GM21390 (cell line): ENCODE measurements around the gene CXADR.

Experiments used
- ATAC-seq: cut with Tn5 transposase; IDR thresholded peaks from one replicate; pipeline ENCODE4 v1.9.1; 2021; ENCODE audit not compliant: unreplicated experiment

CXADR gene

GRCh38 chr21:17539323-17539722, 26.5 kb downstream of the CXADR start:
- no peak for ATAC-seq

- ATAC-seq = no peak
These were observed 27.0 kb downstream of the CXADR start for GRCh38 chr21:17539743-17540341.

- ATAC-seq = no peak
These were observed 27.7 kb downstream of the CXADR start for GRCh38 chr21:17540530-17540929.

- no peak for ATAC-seq
These were observed 29.6 kb downstream of the CXADR start for GRCh38 chr21:17542371-17543011.

GRCh38 chr21:17545007-17545406, 32.2 kb downstream of the CXADR start:
- ATAC-seq = no peak

- ATAC-seq = no peak
These were observed 35.4 kb downstream of the CXADR start for GRCh38 chr21:17548262-17548661.

GRCh38 chr21:17550671-17551308, 37.9 kb downstream of the CXADR start:
- ATAC-seq = no peak

GRCh38 chr21:17552410-17552809, 39.6 kb downstream of the CXADR start:
- ATAC-seq = no peak

GRCh38 chr21:17554120-17554519, 41.3 kb downstream of the CXADR start:
- ATAC-seq = no peak

GRCh38 chr21:17554679-17555465, 42.0 kb downstream of the CXADR start:
- ATAC-seq = no peak

- no peak for ATAC-seq
These were observed 47.7 kb downstream of the CXADR start for GRCh38 chr21:17560377-17561025.

GRCh38 chr21:17570786-17571185, 57.9 kb downstream of the CXADR start:
- no peak for ATAC-seq

- no peak for ATAC-seq
These were observed 59.6 kb downstream of the CXADR start for GRCh38 chr21:17572431-17572830.

GRCh38 chr21:17575076-17575475, 62.2 kb downstream of the CXADR start:
- no peak for ATAC-seq

- ATAC-seq = no peak
These were observed 63.4 kb downstream of the CXADR start for GRCh38 chr21:17576080-17576835.

GRCh38 chr21:17577701-17578100, 64.9 kb downstream of the CXADR start:
- no peak for ATAC-seq

GRCh38 chr21:17578162-17578561, 65.3 kb downstream of the CXADR start:
- no peak for ATAC-seq

- ATAC-seq = no peak
These were observed 66.0 kb downstream of the CXADR start for GRCh38 chr21:17578876-17579275.

GRCh38 chr21:17580319-17580718, 67.5 kb downstream of the CXADR start:
- ATAC-seq = no peak

- ATAC-seq = no peak
These were observed 71.1 kb downstream of the CXADR start for GRCh38 chr21:17583898-17584297.
